ENCODE measurements around the gene GAS5. TPM values are rescaled to one million over a fixed set of nuclear protein-coding genes. Genes with fewer than 3 reads are reported as not detected.
A peak's percentile ranks its signal among the peaks of the same experiment; 100 is the strongest.

The GAS5 gene
- total and polyA plus RNA-seq, 9 of the 15 experiments (the other 6 are each of a cell fraction or from before 2014, with no cell fraction given): 565 to 1,860 (median 1,006) TPM

DNA sequence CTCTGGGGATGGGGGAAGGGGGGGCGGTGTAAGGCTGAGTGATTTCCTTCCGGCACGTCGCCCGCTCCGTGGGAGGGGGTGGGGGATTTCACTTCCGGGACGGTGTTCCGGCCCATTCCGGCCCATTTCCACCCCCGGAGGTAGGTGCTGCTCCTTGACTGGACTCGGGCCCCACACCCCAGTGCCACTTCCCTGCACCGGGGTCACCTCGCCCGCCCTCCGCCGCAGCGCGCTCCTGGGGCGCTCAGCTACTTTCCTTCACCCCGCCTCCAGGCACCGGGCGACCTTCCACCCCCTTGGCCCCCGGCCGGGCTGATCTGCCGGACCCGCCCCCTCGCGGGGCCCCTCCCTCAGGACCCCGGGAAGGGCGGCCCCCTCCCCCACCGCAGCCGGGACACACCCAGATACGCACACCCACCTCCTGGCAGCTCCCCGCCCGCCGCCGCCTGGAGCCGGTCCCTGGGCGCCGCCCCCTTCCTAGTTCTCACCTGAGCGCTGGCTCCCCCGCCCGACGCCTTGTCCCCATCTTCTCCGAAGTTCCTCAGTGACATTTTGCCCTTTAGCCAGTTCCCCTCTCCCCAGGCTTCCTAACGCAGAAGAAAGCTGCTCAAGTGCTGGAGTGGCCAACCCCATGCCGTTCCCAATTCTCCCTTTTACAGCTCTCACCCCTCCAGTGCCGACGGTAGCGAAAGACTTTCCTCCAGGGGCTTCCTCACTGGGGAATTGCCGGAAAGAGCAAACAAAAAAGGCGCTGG lies 654 bp upstream of the GAS5 start, which contains the start of gene ZBTB37 (continued):
- TF ChIP-seq FOXM1 (IDR thresholded peaks at IDR 0.05; ENCODE audit: low read depth) (peak; percentile 30; the same call in 1 of the 2 replicates), FOXM1 (CRISPR knock-in tag; IDR thresholded peaks at IDR 0.05; ENCODE audit: low read depth) (no peak), COPS2 (conservative IDR thresholded peaks at IDR 0.05) (no peak), CHD2 (IDR thresholded peaks at IDR 0.05; ENCODE audit: low read depth, low read length) (peak; percentile 43), FOXK2 (conservative IDR thresholded peaks at IDR 0.05 in 1 of 2, IDR thresholded peaks at IDR 0.05 in 1 of 2; ENCODE audit: low read depth in 2 of 2) (peak in 1 of 2 experiments; percentile 53; a peak in 2 of 4 replicates), ZBTB7A (IDR thresholded peaks at IDR 0.05; ENCODE audit: borderline replicate concordance, control insufficient read depth, low read depth, low read length) (peak; percentile 99), TFAM (CRISPR knock-in tag; conservative IDR thresholded peaks at IDR 0.05) (no peak), ARID2 (IDR thresholded peaks at IDR 0.05) (no peak), ZNF197 (CRISPR knock-in tag; IDR thresholded peaks at IDR 0.05; ENCODE audit: low read depth) (no peak), ZFPM2 (CRISPR knock-in tag; IDR thresholded peaks at IDR 0.05) (no peak), POLR2G (IDR thresholded peaks at IDR 0.05; ENCODE audit: low read depth, low read length) (peak; percentile 85), YY1 (IDR thresholded peaks at IDR 0.05; ENCODE audit: borderline replicate concordance in 1 of 3, control insufficient read depth in 1 of 3, extremely low read depth in 1 of 3, insufficient read depth in 3 of 3, insufficient read length in 1 of 3, insufficient replicate concordance in 2 of 3, low read depth in 1 of 3, low read length in 2 of 3) (peak in 1 of 3 experiments; percentile 62), NCOR1 (IDR thresholded peaks at IDR 0.05) (peak; percentile 72; the same call in 1 of the 2 replicates), ZNF408 (CRISPR knock-in tag; IDR thresholded peaks at IDR 0.05; ENCODE audit: low read depth) (no peak), ZNF239 (CRISPR knock-in tag; IDR thresholded peaks at IDR 0.05) (no peak), NCOA1 (IDR thresholded peaks at IDR 0.05; ENCODE audit: low read depth) (no peak; the same call in none of the 2 replicates)
- TF ChIP-seq, protein P1, sequence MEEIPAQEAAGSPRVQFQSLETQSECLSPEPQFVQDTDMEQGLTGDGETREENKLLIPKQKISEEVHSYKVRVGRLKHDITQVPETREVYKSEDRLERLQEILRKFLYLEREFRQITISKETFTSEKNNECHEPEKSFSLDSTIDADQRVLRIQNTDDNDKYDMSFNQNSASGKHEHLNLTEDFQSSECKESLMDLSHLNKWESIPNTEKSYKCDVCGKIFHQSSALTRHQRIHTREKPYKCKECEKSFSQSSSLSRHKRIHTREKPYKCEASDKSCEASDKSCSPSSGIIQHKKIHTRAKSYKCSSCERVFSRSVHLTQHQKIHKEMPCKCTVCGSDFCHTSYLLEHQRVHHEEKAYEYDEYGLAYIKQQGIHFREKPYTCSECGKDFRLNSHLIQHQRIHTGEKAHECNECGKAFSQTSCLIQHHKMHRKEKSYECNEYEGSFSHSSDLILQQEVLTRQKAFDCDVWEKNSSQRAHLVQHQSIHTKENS (CRISPR knock-in tag; IDR thresholded peaks at IDR 0.05): no peak
